G401.6 (cell line): ENCODE data around the gene TENM4.
"Not testable (repeated sequence)": the region's sequence is repeated elsewhere in the genome, so short reads cannot be mapped to it uniquely, and the experiment has no call there.

Source experiments
- FAIRE-seq: peaks from 2 replicates; lab custom pipeline; 2012; peaks lifted over from hg19 to GRCh38; lab: Jason Lieb, UNC

TENM4 gene

DNA sequence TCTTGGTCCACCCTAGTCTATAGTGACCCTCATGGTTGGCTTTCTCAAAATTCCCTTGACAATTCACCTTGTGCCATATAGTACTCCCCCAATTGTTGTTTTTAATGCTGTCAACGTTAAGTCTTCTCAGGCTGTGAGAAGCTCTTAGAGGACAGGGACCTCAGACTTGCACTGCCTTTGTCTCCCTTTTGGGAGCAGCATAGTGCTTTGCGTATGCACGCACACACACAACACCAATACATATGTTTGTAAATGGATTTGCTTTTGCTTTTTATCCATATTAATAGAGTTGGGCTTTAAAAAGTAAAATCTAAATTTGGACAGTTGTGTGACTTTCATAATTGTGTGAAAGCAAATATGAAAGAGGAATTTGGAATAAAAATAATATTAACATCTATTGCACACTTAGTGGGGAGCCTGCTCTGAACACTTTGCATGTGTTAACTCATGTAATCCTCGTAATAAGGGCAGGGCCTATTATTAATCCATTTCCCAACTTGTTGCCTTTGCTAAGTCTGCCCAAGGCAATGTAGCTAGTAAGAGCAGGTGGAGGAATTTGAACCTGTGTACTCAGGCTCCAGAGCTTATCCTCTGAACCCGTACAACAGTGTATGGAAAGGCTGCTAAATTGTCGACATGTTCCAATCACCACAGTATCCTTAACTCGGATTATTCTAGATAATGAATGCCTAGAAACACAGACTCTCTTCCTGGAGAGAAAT is 608.4 kb downstream of the TENM4 start:
- FAIRE-seq: no peak

DNA sequence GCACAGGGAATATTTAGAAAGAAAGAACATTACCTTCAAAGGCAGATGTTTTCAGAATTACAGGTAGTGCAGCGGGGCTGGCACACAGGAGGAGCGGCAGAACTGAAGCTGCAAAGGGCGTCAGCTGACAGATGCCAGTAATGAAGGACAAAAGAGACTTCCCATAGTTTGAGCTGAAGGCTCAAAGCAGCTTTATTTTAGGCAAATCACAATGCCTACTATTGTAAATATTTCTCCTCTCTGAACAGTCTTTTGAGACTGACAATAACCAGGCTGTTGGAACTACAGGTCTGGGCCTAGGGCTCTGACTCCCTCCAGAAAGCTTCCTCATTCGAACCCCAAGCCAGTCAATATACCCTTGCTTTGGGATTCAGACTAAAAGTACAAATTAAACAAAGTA is 609.3 kb downstream of the TENM4 start:
- FAIRE-seq: no peak

DNA sequence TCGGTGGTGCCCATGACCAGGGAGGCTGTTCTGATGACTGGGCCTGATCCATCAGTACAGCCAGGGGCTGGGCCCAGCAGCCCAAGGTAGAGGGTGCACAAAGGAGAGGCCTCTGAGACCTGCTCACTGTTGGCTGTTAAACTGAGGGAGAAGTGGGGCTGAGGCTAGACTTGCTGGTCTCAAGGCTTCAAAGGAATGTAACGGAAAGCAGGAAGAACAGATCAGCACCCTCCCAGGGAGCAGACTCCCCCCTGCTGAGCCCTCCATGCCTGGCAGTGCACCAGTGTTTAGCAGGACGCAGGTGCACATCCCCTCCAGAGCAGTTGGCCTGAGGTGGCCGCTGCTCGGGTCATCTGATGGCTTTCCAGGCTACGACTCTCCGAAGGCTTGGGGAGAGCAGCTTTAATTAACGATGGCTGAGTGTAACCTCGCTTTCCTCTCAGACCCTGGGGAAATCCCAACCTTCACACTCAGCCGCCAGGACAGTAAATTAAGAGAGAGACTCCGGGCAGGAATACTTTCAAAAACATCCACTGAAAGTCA is 610.5 kb downstream of the TENM4 start:
- FAIRE-seq: no peak

DNA sequence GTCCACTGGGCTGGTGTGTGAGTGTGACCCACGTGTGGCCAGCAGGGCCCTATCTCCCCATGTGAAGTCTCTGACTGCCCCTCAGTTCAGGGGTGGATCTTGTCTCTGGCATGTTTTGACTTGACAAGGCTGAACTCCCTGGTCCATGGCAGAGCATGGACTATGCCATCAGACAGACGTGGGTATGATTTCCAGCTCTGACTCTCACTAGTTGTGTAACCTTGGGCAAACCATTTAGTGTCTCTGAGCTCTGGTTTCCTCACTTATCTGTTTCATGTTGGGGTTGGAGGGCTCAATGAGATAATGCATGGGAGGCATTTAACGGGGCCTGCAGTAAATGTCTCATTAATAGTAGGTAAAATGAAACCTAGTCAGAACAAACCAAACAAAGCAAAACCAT is 611.7 kb downstream of the TENM4 start:
- no peak for FAIRE-seq

DNA sequence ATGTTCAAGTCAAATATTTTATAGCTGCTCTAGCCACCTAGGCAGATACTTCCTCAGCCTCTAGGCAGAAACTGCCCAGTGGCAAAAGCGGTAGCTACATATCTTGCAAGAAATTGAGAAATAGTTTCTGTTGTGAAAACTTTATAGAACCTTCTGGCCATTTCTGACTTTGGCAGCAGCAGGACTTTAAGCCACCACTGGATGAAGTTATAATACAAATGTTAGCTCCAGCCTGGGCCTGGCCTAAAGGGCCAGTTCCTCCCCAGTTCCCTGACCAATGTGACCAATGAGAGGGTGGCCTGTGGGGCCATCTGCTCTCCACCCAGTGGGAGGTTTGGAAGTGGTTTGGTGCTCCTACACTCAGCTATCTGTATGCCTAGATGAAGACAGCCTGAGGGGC is 612.2 kb downstream of the TENM4 start:
- no peak for FAIRE-seq

DNA sequence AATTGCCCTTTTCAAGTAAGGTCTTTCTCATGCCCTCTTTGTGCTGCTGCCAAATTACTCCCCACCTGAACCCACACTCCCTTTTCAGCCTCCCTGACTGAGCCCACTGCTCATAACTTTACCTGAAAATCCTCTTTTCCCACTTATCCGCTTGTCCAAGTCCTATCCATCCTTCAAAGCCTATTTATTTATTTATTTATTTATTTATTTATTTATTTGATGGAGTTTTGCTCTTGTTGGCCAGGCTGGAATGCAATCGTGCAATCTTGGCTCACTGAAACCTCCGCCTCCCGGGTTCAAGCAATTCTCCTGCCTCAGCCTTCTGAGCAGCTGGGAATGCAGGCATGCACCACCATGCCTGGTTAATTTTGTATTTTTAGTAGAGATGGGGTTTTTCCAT is 613.5 kb downstream of the TENM4 start:
- FAIRE-seq: not testable (repeated sequence)

DNA sequence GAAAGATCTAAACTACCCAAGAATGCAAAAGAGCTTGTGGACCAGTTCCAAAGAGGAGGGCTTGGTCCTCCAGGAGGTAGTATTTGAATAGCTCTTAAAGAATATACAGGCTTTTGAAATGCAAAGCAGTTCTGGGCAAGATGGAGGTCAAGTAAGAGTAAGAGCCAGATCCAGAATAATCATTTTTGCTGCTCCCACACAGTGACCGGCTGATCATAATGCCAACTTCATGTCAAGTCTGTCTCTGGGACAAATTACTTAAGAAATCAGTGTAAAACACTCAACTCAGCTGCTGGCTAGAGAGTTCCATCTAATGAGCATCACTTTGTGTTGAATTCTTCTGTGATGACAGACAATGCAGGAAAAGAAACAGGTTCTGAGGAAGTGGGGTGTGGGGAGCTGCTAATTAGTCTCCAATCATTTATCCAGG is 615.2 kb downstream of the TENM4 start:
- no peak for FAIRE-seq

DNA sequence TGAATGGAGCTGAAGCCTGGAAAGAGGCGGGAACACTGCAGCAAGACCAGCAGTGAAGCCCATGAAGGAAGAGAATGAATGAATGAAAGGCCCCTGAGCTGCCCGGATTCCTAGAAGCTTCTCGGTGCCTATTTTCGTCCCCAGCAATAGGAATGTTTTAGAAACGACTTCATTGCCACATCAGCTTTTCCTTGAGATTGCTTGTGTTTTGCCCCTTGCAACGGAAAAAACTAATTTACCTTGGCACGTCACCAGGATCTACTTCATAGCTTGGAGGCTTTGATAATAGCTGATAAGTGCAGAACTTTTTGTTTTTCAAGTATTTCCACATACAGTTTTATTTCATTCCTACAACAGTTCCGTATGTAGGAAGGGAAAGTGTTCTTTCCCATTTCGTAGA is 617.2 kb downstream of the TENM4 start:
- FAIRE-seq: no peak

DNA sequence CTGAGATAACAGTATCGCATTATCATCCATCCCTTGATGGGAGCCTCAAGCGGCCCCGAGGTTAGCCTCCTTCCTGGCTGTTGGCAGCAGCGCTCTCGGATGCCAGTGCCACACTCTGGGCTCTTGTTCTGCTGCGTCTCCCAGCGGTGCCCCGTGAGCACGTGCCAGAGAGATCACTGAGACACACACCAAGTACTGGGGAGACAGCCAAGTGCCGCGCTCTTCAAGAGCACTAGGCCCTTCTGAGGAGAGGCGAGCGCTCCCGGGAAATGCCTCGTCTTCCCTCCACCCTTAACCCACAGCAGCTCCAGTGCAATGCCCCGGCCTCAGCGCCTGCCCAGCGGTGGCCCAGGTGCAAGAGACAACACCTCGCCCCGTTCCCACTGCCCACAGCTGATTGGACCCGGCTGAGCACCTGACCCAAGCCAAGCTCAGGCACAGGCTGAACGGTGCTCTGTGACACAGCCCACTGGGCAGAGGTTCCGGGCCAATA is 617.9 kb downstream of the TENM4 start:
- FAIRE-seq: no peak

DNA sequence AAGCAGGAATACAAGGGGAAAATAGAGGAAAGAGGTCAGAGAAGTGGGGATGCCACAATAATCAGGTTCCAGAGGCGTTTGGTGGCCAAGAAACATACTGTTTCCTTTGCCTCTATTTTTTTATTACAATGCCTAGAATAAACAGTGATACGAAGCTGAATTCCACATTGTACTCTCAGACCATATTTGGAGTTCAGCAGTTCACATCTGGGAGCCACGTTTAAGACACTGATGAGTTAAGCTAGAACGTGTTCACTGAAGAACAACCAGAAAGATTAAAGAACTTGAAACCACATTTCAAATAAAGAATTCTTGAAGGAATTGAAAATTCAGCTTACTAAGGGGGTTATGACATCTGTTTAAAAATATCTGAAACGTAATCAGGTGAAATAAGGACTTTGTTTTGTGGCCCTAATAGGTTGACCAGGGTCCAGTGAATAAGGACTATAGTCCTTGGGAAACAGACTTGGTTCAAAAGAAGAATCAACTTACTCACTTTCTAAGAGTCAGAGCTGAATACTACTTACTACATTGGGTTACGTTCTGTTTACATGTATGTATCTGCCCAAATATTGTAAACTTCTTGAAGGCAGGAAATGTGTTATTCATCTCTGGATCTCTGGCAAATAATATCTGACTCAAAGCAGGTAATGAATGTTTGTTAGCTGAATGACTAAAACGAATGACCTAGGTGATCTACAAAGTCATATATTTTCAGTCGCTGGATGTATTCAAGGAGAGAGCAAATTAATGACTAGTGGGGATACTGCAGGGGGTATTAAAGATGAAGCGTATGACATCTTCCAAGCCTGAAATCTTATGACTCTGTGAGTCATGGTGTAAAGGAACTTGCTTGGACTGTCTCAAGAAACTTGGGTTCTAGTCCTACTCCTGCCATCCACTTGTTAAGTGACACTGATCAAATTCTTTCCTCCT is 619.2 kb downstream of the TENM4 start:
- no peak for FAIRE-seq

DNA sequence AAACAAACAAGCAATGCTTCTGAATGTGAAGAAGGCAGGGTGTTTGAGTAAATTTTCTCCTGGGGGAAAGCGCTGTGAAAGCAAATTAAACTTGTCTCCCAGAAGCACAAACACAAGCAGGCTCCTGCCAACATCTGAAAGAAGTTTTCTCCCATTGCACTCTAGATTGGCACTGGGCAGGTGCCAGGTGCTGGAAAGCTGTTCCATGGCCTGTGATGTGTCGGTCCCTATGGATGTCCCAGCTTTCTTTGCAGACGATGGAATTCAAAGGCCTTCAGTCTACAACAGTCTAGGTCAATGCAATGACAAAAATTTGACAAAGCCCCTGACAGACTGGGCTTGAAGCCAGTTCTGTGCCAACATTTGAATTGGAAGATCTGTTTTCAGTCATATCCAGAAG is 620.1 kb downstream of the TENM4 start:
- FAIRE-seq: no peak

DNA sequence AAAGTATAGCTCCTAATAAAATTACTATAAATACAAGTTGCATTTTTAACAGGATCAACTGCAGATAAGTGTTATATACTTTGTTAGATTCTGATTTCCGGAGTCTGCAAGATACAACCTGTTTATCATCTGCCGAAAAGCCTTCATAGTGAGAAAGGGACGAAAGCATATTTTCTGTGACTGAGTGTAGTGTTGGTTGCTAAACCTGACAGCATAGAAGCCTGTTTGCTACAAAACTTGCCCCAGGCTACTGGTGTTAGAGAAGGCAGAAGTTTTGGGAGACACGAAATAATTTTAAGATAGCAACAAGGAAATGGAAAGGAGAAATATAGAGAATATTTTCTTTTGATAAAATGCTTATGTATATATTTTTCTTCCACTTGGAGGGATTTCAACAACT is 622.6 kb downstream of the TENM4 start:
- FAIRE-seq: no peak

DNA sequence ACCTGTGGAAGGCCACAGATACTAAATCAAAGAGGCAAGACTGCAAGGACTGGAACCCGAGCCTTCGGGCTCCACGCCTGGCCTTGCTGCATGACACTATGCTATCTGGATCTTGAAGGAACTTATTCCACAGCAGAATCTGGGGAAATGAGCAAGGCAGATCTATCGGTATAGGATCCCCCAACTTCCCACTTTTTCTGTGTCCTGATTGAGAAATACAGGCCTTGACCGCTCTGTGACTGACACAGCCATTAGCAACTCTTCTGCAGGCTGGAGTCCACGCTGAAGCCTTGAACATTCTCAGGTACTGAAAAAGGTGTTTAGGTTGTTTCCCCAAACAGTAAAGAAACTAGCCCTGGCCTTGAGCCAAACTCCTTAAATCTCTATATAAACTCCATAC is 625.0 kb downstream of the TENM4 start:
- no peak for FAIRE-seq

DNA sequence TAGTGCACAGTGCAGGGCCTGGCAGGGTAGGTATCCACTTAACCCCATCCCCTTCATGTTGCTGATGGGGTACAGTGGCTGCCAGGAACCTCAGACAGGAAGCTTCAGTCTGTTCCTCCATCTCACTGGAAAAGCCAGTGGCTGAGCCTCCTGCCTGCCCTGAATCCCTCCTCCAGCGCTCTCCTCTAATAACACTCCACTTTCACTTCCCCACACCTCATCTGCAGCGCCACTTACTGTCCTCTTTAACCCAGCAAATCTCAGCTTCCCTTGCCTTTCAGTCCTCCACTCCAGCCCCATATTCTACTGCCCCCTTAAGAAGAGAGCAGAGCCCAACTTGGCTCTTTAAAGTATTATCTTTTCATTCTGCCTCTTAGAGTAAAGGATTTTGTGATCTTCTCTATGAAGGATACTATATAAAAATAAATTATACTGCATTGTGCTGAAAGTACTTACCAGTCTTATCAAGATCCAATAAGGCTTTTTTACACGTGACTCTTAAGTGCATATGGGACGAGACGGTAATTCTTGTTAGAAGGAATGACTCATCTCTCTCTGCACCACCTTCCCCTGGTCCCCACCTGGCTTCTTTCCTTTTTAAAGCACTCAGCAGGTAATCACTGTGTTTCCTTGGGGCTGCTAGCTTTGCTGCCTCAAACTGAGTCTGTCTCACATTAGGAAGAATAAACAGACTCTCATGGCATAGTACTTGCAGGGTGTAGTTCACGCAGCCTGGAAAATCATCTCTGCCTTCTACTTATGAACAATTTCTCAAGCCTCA is 628.1 kb downstream of the TENM4 start:
- no peak for FAIRE-seq

DNA sequence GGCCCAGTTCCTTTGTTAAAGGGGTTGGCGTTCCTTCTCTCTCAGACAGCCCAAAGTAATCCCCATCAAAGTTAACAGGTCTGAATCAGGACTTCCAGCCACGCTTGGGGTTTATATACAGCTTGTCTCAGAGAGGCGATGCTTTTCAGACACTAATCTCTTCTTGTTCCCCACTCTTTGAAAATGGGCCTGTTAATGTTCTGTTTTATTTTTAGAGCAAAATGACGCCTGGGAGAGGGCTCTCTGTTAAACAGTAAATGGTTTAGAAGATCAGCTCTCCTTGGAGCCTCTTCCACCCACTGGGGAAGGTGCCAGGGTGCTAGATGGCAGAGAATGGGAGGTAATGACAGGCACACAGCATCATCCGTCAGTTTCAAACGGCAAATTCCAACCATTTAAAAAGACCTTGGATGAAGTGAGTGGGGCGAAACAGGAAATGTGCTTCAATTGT is 630.2 kb downstream of the TENM4 start:
- no peak for FAIRE-seq

DNA sequence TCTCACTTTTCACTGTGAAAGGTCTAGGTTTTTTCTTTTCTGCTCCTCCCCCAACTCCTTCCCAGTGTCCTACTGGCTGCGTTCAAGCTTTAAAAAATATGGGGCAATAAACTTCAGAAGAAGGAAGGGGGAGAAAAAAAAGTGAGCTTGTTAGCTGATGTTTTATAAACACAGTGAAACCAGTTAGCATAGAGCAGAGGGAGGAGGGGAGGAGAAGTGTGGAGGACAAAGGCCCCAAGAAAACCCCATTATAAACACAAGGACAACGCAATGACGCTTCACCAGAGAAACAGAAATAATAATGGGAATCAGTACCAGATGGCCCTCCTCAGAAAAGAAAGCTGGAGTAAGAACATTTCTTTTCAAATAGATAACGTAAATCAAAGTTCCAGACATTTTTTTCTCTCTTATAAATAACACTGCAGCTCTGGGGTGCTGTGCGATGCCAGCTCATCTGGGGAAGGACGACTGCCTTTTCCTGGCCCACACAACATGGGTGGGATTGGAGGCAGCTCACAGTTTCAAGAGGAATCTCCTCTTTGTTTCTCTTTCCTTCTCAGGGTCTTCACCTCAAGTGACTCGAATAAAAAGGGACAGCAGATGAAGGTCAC is 630.8 kb downstream of the TENM4 start:
- no peak for FAIRE-seq

DNA sequence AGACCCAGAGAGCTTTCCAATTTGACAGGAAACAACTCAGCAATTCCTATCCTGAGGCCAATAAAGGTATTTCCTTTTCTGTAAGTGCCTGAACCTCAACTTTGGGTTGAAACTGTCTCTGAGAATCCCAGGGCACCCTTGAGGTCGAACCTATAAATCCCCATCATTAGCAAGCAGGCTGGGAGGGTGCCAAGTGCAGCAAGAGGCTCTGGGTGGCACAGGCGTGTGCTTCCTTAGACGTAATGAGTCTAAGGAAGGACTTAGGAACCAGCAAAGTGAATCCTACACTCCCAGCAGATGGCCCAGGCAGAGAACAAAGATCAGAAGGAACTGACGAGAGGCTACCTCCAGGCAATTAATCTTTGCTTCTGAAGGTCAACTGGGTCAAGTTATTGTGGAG is 631.9 kb downstream of the TENM4 start:
- no peak for FAIRE-seq

DNA sequence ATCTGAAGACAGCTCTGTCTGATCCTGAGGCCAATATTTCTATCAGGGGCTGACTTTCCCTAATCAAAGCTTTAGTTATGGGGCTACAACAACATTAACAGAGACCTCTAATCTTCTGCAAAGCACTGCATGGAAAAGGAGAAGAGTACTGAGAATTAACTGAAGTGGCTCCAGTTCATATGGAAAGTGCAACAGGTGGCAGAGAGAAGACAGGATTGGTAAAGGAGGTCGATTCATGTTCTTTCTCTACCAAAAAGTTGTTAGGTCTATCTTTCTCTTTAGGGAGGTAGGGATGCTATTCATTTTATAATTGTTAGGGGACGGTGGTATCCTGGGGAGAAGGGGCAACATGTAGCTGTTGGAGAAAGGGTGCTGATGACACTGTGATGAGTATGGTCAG is 633.5 kb downstream of the TENM4 start:
- no peak for FAIRE-seq

DNA sequence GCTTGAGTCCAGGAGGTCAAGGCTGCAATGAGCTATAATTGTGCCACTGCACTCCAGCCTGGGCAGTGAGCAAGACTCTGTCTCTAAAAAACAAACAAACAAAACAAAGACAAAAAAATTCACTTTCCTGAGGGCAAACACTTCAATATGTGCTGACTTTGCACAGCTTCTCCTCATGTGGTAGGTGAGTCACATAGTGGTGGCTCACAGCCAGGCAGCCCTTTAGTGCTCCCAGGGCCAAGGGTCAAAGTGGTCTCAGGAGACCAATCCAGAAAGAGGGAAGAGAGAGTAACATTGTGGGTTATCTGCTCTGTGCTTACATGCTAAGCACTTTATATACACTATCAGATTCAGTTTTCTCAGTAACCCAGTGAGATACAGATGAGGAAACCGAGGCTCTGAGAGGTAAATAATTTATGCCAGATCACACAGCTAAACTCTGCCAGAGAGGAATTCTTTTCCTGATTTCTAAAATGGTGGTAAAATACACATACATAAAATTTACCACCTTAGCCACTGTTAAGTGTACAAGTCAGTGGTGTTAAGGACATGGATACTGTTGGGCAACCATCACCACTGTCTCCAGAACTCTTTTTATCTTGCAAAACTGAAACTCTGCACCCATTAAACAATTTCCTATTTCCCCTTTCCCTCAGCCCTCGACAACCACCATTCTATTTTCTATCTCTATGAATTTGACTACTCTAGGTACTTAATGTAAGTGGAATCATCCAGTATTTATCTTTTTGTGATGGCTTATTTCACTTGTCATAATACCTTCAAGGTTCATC is 634.4 kb downstream of the TENM4 start:
- no peak for FAIRE-seq

DNA sequence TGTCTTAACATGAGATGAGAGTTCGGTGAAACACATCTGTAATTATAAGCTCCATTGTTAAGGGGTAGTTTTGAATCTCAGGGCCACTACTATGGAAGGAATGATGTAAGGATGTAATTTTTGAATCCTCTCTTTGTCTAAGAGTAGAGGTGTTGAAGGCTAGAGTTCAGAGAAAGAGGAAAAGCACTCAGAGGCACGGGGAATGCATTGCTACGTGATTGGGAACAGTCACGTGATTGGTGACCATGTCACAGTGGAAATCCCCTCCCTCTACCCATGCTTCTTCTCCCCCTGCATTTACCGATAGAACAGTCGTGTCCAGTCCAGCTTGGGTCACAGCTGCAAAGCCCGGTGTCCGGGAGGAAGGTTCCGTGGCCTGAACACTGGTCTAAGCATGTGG is 635.8 kb downstream of the TENM4 start:
- no peak for FAIRE-seq

DNA sequence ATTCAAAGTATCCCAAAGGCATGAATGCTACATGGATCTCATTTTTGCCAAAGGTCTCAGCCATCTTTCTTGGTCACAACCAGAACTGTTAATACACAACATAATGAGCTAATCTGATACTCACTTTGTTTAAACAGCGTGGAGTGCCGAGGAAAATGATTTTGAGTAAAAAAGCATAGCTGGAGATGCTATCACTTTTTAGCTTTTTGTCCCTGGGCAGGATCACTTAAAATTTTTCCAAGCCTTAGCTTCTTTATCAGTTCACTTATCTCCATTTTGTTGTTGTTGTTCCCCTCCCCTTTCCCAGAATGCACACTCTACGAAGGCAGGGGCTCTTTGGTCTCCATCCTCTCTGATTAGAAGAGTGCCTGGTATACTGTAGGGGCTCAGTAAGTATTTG is 636.8 kb downstream of the TENM4 start:
- FAIRE-seq: no peak
